ENCODE measurements around the gene STMN1.

STMN1 gene

GRCh38 chr1:25909040-25909439 lies 2.8 kb upstream of the STMN1 start:
- TF ChIP-seq CTCF (IDR thresholded peaks at IDR 0.05; ENCODE audit: borderline replicate concordance, insufficient read depth, low read depth, low read length), result no peak
- H3K4me3 ChIP-seq (ENCODE audit: low read depth, low read length), result no peak overlapping the region

- no peak overlapping the region for H3K4me3 ChIP-seq (ENCODE audit: low read depth, low read length)
- no peak for TF ChIP-seq CTCF (IDR thresholded peaks at IDR 0.05; ENCODE audit: borderline replicate concordance, insufficient read depth, low read depth, low read length)
Measured at GRCh38 chr1:25908161-25908560, 1.9 kb upstream of the STMN1 start.

GRCh38 chr1:25907601-25908000 lies 1.4 kb upstream of the STMN1 start:
- no peak for TF ChIP-seq CTCF (IDR thresholded peaks at IDR 0.05; ENCODE audit: borderline replicate concordance, insufficient read depth, low read depth, low read length)
- no peak overlapping the region for H3K4me3 ChIP-seq (ENCODE audit: low read depth, low read length)

GRCh38 chr1:25906644-25907300 lies 553 bp upstream of the STMN1 start:
- no peak for TF ChIP-seq CTCF (IDR thresholded peaks at IDR 0.05; ENCODE audit: borderline replicate concordance, insufficient read depth, low read depth, low read length)
- peak overlapping the region; percentile 91 for H3K4me3 ChIP-seq (ENCODE audit: low read depth, low read length)

GRCh38 chr1:25904943-25905679 lies 1.1 kb downstream of the STMN1 start:
- no peak for TF ChIP-seq CTCF (IDR thresholded peaks at IDR 0.05; ENCODE audit: borderline replicate concordance, insufficient read depth, low read depth, low read length)
- peak overlapping the region; percentile 91 for H3K4me3 ChIP-seq (ENCODE audit: low read depth, low read length)

GRCh38 chr1:25903986-25904385 lies 2.2 kb downstream of the STMN1 start:
- TF ChIP-seq CTCF (IDR thresholded peaks at IDR 0.05; ENCODE audit: borderline replicate concordance, insufficient read depth, low read depth, low read length), result no peak
- no peak overlapping the region for H3K4me3 ChIP-seq (ENCODE audit: low read depth, low read length)

- TF ChIP-seq CTCF (IDR thresholded peaks at IDR 0.05; ENCODE audit: borderline replicate concordance, insufficient read depth, low read depth, low read length), result no peak
Measured at GRCh38 chr1:25902462-25902861, 3.8 kb downstream of the STMN1 start.

More at GRCh38 chr1:25902462-25902861, 3.8 kb downstream of the STMN1 start:
- H3K4me3 ChIP-seq (ENCODE audit: low read depth, low read length), result no peak overlapping the region
